Breast epithelium (tissue), 4 donors: Measurements from ENCODE around the gene ADGRL3. TPM values are rescaled to one million over a fixed set of nuclear protein-coding genes. Genes with fewer than 3 reads are reported as not detected.

Source experiments
- DNase-seq, 2 donors: peaks; one replicate each; pipeline ENCODE4 v3.0.0-alpha.2; 2019; ENCODE audit warnings: low spot score in 2 of 2
- H3K27ac ChIP-seq, 2 donors: fragments of 200-600 bp; sonication (generic) in 1 of 2; one replicate each; pipeline ENCODE4 v1.5.1; 2016 to 2019; ENCODE audit warnings: mild to moderate bottlenecking in 1 of 2
- H3K27me3 ChIP-seq, 2 donors: fragments of 200-600 bp; sonication (generic) in 1 of 2; one replicate each; pipeline versions ENCODE4 v1.5.1 to v1.6.0; 2017 to 2019; ENCODE audit warnings: control low read depth in 1 of 2, mild to moderate bottlenecking in 1 of 2
- H3K36me3 ChIP-seq: fragments of 200-600 bp; one replicate; pipeline ENCODE4 v1.5.1; 2019
- H3K4me1 ChIP-seq, 2 donors: fragments of 200-600 bp; sonication (generic); one replicate each; pipeline ENCODE4 v1.5.1; 2016 to 2019; ENCODE audit warnings: control low read depth in 1 of 2
- H3K4me3 ChIP-seq, 3 donors: fragments of 200-600 bp; sonication (generic); 1 replicate in 2 of 3; 2 replicates in 1 of 3; pipeline ENCODE4 v1.5.1; 2016 to 2019; ENCODE audit warnings: mild to moderate bottlenecking in 3 of 3, moderate library complexity in 2 of 3
- H3K9me3 ChIP-seq, 2 donors: fragments of 200-600 bp; sonication (generic) in 1 of 2; one replicate each; pipeline ENCODE4 v1.5.1; 2016 to 2019; ENCODE audit warnings: control low read depth in 1 of 2
- CTCF ChIP-seq, 3 donors: fragments of 450-650 bp; IDR thresholded peaks; one replicate each; pipeline ENCODE4 v1.5.1; 2016 to 2017; ENCODE audit warnings: antibody characterized with exemption in 3 of 3, mild to moderate bottlenecking in 3 of 3, moderate library complexity in 3 of 3
- POLR2A ChIP-seq: fragments of 450-650 bp; IDR thresholded peaks from one replicate; pipeline ENCODE4 v1.6.1; 2016; ENCODE audit warnings: antibody characterized with exemption, mild to moderate bottlenecking, moderate library complexity
- POLR2AphosphoS5 ChIP-seq, 3 donors: sonication (generic); formaldehyde crosslinking; IDR thresholded peaks; one replicate each; pipeline ENCODE4 v1.6.1; 2017; ENCODE audit warnings: antibody characterized with exemption in 3 of 3
- intact Hi-C: fragments of 100-400 bp; cut with DNase I; formaldehyde crosslinking; loops from one replicate; pipeline ENCODE4 v1.15.1; 2023; ENCODE audit warnings: low total_unique reads
- total RNA-seq, 3 donors: library from RNA; depleted of rRNA; stranded (reverse); fragments of >200 nt; gene quantifications; one replicate each; pipeline ENCODE4 v1.1.0, GENCODE V29; 2016

Gene ADGRL3
- total RNA-seq, 3 donors from 2014 or later, result 4.2 to 8.2 (median 6.6) TPM

- Histone ChIP-seq H3K27me3 (no peaks in the 10 kb centered on the region), H3K9me3 (no peaks in the 10 kb centered on the region), H3K36me3 (no peaks in the 10 kb centered on the region), H3K4me1 (no peaks in the 10 kb centered on the region), H3K27ac (no peak overlapping the region), H3K4me3 (no peak overlapping the region)
- TF ChIP-seq POLR2A (no peak), CTCF (IDR thresholded peaks at IDR 0.05) (no peak)
- intact Hi-C loops, result no loop called here
- DNase-seq, result no peak
Measured at GRCh38 chr4:61559396-61559795, 359.3 kb downstream of the ADGRL3 start.

- Histone ChIP-seq H3K9me3 (no peaks in the 10 kb centered on the region), H3K4me3 (no peak overlapping the region), H3K36me3 (no peaks in the 10 kb centered on the region), H3K27ac (no peak overlapping the region), H3K27me3 (no peaks in the 10 kb centered on the region), H3K4me1 (no peaks in the 10 kb centered on the region)
- intact Hi-C loops, result no loop called here
- TF ChIP-seq CTCF (IDR thresholded peaks at IDR 0.05) (no peak), POLR2AphosphoS5 (IDR thresholded peaks at IDR 0.05) (no peak), POLR2A (no peak)
- no peak for DNase-seq
Measured at GRCh38 chr4:61561028-61561427, 360.9 kb downstream of the ADGRL3 start.

- no peak overlapping the region for H3K4me3 ChIP-seq
- no peak overlapping the region for H3K27ac ChIP-seq
- H3K4me1 ChIP-seq, result no peaks in the 10 kb centered on the region
- TF ChIP-seq POLR2AphosphoS5 (IDR thresholded peaks at IDR 0.05) (no peak), POLR2A (no peak), CTCF (IDR thresholded peaks at IDR 0.05) (no peak)
- no peaks in the 10 kb centered on the region for H3K27me3 ChIP-seq
- no peaks in the 10 kb centered on the region for H3K9me3 ChIP-seq
- intact Hi-C loops, result no loop called here
- no peak for DNase-seq
- no peaks in the 10 kb centered on the region for H3K36me3 ChIP-seq
Measured at GRCh38 chr4:61571761-61572559, 371.8 kb downstream of the ADGRL3 start.

GRCh38 chr4:61575796-61576195, 375.7 kb downstream of the ADGRL3 start:
- no peak for DNase-seq
- no peaks in the 10 kb centered on the region for H3K4me1 ChIP-seq
- intact Hi-C loops, result loop anchor here (5.0 kb wide), 1 partner anchor 73 kb away; no protein-coding TSS in a partner anchor
- no peaks in the 10 kb centered on the region for H3K27me3 ChIP-seq
- no peaks in the 10 kb centered on the region for H3K36me3 ChIP-seq
- no peak overlapping the region for H3K4me3 ChIP-seq
- H3K9me3 ChIP-seq, result no peaks in the 10 kb centered on the region
- TF ChIP-seq POLR2AphosphoS5 (IDR thresholded peaks at IDR 0.05), result no peak
- no peak for TF ChIP-seq CTCF (IDR thresholded peaks at IDR 0.05)
- no peak for TF ChIP-seq POLR2A
- no peak overlapping the region for H3K27ac ChIP-seq

GRCh38 chr4:61579786-61580185, 379.7 kb downstream of the ADGRL3 start:
- Histone ChIP-seq H3K27ac (no peak overlapping the region), H3K9me3 (no peaks in the 10 kb centered on the region), H3K36me3 (no peaks in the 10 kb centered on the region), H3K27me3 (no peaks in the 10 kb centered on the region), H3K4me1 (no peaks in the 10 kb centered on the region), H3K4me3 (no peak overlapping the region)
- intact Hi-C loops, result loop anchor here (5.0 kb wide), 1 partner anchor 77 kb away; no protein-coding TSS in a partner anchor
- DNase-seq, result no peak
- TF ChIP-seq POLR2A (no peak), CTCF (IDR thresholded peaks at IDR 0.05) (no peak), POLR2AphosphoS5 (IDR thresholded peaks at IDR 0.05) (no peak)
